Measurements from ENCODE around the gene ZNF71.
"Not testable (repeated sequence)": the region's sequence is repeated elsewhere in the genome, so short reads cannot be mapped to it uniquely, and the experiment has no call there.

Gene ZNF71

DNA sequence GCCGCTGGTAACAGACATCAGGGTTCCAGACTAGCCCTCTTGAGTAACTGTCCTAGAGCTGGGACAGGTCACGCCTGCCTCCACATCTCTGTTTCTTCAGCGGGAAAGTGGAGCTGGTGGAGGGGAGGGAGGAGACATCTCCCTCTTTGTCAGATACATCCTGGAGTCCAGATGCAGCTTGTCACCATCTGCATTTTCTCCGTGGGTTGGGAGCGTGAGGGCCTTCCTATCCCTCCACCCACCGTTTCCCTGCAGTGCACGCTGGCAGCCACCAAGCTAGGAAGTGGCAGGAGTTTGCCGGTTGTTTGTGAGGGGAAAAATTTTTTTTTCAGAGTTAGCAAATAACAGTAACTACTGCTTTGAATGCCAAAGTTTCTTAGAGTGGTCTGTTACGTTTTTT, 27.9 kb downstream of the ZNF71 start:
- DNase-seq = no peak

DNA sequence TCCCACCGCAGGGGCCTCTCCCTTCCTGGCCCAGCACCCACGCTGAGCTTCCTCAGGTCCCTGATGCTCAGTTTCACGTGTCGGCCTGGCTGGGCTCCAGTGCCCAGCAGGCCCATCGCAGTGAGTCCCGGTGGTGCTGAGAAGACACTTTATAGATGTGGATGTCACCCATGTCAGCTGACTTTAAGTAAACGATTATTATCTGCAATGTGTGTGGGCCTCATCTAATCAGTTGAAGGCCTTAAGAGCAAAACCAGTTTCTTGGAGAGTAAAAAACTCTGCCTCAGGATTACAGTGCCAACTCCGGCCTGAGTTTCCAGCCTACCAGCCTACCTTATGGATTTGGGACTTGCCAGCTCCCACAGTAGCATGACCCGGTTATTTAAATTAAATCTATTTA, 30.6 kb downstream of the ZNF71 start:
- DNase-seq = no peak

DNA sequence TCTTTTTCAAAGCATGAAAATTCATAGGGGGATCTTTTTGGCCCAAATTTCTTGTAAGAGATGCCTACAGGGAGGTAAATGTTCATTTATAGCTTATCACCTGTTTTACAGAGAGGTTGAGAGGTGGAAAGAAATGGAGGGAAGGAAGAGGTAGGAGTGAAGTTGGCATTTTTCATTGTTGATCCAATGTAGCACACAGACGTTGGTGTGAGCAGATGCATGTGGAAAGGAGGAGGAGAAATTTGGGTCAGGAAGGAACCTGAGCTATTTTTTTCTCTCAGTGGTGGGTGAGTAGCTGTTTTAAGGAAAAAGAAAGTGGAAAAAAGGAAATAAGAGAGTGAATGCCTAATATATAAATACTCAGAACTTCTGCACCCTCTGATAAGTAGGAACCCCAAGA, 37.9 kb downstream of the ZNF71 start:
- DNase-seq = no peak

DNA sequence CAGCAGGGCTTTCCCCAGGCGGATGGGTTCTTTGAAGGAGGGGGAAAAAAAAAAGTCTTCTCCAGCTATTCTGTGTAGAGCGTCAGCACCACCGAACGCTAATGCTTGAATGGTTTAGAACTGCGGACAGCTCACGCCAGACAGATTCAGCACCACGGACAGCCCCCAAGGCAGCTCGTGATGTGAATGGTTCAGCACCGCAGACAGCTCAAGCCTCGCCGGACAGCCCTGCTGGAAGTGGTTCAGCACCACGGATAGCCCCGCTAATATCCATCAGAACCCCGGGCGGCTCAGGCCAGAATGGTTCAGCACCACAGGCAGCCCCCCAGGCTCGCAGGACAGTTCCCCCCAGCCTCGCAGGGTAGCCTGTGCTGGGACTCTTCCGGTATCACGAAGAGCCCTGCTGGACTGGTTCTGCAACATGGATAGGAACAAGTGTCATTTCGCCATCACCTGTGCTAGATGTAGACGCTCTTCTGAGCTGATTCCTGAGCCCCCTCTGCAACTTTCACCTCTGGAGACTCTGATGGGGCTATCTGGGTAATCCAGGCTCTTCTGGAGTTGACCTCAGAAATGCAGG, 43.0 kb downstream of the ZNF71 start:
- DNase-seq = no peak

DNA sequence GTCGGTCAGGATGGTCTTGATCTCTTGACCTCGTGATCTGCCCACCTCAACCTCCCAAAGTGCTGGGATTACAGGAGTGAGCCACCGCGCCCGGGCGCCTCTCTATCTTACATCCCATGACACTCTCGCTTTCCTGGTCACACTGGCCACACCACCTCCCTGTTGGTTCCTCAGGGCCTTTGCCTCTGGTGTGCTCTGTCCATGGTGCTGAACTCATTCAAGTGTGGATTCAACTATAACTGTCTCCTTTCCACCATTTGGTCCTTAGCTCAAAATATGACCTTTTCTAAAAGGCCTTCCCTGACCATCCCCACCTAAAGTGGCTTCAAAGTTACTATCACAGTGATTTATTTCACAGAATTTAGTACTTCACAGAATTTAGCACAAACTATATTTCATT, 44.1 kb downstream of the ZNF71 start:
- DNase-seq = no peak

DNA sequence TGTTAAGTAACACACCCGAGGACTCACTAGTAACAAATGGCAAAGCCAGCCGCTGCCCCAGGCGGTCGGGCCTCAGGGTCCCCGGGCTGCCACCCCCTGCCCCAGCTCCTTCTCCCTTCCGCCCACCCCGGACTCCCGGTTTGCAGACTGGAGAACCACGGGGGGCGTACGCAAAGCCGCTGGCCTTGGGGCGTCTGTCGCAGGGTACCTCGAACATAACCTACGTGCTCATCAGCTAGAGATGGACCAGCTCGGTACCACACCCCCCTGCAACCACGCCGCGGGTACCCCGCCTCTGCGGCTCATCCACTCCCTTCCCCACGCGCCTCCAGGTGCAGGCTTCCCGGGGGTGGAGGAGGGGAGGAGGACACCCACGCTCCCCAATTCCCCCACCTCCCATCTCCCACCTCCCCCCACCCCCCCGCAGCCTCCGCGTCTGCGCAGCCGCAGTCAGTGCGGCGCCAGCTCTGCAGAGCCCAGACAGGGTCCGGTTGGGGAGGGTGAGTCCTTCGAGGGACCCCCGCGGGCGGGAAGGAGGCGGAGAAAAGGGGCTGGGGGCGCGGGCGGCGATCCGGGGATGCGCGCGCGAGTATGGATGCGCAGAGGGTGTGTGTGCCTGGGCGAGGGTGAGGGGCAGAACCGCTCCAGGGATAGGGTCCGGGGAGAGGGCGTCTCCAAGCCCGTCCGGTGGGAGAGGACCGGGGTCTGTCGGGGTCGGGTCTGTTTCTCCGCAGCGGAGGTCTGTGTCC, 47.8 kb downstream of the ZNF71 start, which contains the start of gene SMIM17:
TSS of gene SMIM17 (plus strand) at position 449 of the 749 bp plus-strand sequence. CDS start 2,509 bp downstream, outside the sequence.
- no peak for DNase-seq

- no peak for DNase-seq
Measured at GRCh38 chr19:56643460-56643955, 48.4 kb downstream of the ZNF71 start.

GRCh38 chr19:56654151-56654550, 59.0 kb downstream of the ZNF71 start:
- no peak for DNase-seq

- DNase-seq = no peak
Measured at GRCh38 chr19:56660381-56661107, 65.4 kb downstream of the ZNF71 start.

GRCh38 chr19:56661248-56661647, 66.1 kb downstream of the ZNF71 start:
- no peak for DNase-seq

DNA sequence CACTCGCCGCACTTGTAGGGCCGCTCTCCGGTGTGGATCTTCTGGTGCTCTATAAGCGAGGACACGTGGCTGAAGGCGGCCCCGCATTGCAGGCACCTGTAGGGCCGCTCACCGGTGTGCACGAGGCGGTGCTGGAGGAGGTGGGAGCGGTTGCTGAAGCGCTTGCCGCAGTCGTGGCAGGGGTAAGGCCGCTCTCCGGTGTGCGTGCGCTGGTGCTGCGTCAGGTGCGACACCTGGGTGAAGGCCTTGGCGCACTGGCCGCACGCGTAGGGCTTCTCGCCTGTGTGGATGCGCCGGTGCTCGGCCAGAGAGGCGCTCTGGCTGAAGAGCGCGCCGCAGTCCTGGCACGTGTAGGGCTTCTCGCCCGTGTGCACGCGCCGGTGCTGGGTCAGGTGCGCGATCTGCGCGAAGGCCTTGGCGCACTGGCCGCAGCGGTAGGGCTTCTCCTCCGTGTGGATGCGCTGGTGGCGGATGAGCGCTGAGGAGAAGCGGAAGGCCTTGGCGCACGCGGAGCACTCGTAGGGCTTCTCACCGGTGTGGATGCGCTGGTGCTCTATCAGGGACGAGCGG, 68.9 kb downstream of the ZNF71 start:
- DNase-seq = no peak

DNA sequence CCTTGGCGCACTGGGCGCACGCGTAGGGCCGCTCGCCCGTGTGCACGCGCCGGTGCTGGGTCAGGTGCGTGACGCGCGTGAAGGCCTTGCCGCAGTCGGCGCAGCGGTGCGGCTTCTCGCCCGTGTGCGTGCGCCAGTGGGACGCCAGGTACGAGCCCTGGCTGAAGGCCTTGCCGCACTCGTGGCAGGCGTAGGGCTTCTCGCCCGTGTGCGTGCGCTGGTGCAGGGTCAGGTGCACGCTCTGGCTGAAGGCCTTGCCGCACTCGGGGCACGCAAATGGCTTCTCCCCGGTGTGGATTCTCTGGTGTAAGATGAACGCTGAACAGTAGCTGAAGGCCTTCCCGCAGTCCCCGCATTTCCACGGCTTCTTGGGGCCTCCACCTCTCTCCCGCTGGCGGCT, 69.4 kb downstream of the ZNF71 start:
- DNase-seq = no peak

DNA sequence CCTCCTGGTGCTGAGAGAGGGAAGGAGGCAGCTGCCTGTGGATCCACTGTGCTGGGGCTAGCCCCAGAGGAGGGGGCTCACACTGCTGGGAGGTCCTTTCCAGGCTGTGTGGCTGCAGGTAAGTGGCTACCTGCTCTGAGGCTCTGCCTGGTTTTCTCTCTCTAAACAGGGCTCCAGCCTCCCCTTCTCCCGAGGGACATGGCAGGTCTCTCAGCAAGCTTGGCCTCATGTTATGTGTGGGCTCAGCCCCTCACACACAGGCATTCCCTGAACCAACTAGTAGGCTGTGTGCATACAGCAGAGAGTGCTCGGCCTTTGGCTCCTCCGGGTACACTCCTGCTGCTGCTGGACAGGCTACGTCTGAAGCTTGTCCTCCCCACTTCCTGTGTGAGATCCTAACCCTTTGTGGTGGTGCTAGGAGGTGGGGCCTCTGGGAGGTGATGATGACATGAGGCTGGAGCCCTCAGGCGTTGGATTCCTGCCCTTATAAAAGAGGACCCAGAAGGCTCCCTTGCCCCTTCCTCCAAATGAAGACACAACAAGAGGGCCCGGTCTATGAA, 72.3 kb downstream of the ZNF71 start:
- no peak for DNase-seq

DNA sequence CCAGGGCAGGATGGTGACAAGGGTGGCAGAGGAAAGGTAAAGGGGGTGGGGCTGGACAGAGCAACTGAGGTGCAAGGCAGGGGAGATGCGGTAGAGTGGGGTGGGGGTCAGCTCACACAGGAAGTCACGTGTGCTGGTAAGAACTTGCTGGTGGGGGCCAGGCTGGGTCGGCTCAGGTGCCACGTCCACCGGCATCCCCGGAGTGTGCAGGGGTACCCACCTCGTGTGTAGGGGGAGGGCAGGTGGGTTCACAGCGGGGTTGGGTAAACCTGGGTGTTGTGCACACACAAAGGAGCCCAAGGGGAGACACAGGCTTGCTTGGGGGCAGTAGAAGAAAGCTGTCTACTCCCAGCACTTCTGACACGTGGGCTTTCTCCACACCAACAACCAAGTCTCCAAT, 73.6 kb downstream of the ZNF71 start:
- no peak for DNase-seq

- no peak for DNase-seq
Measured at GRCh38 chr19:56670401-56670960, 75.4 kb downstream of the ZNF71 start.

DNA sequence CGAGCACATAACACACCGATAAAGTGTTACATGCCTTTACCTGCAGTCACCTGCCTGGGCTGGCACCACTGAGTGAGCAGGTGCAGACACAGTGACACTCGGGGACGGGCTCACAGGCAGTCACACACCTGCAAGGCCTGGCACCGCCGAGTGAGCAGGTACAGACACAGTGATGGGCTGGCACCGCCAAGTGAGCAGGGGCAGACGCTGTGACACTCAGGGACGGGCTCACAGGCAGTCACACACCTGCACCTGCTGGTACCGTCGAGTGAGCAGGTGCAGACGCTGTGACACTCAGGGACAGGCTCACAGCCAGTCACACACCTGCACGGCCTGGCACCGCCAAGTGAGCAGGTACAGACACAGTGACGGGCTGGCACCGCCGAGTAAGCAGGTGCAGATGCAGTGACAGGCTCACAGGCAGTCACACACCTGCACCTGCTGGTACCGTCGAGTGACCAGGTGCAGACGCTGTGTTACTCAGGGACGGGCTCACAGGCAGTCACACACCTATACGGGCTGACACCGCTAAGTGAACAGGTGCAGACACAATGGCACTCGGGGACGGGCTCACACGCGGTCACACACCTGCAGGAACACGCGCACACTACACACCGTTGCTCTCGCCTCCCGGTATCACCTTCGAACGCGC, 76.0 kb downstream of the ZNF71 start:
- no peak for DNase-seq

- no peak for DNase-seq
Measured at GRCh38 chr19:56671613-56671994, 76.5 kb downstream of the ZNF71 start, which contains the start of gene ZNF835. Gene ZNF835, minus strand, starts transcription at chr19:56671757. Its CDS starts 6,559 bp downstream, at chr19:56665198.

DNA sequence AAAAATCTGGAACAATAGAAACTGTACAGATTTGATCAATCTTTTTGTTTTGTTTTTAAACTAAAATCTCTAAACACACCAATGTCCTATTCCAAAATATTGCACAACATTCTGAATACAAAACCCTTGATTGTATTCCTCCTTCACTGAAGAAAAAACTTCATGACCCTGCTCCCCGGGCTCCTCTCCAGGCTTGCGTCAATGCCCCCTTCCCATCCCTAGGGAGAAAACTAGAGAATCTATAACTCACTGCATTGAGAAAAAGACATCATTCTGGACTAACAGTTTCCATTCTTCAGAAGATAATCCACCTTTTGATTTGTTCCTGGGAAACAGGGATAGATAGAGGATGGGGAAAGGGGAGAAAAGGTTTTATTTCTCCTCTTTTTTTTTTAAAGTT, 77.5 kb downstream of the ZNF71 start:
- not testable (repeated sequence) for DNase-seq

Measured in NCI-H2081 treated with DMSO at 0.1 percent for 48 hours (cell line).